Thoracic aorta (tissue), 2 donors: Measurements from ENCODE around the gene ADCY3. TPM values are rescaled to one million over a fixed set of nuclear protein-coding genes. Genes with fewer than 3 reads are reported as not detected.

Experiments
- ATAC-seq: fragments of 150-250 bp; one replicate; pipeline ENCODE4 v1.8.0; 2017; ENCODE audit warnings: low read depth; ENCODE audit not compliant: insufficient number of reproducible peaks, low FRiP score
- DNase-seq: peaks from one replicate; pipeline ENCODE4 v3.0.0-alpha.2; 2020; ENCODE audit warnings: low spot score
- H3K27ac ChIP-seq, 2 donors: fragments of 200-600 bp; sonication (generic); 1 replicate in 1 of 2; 2 replicates in 1 of 2; pipeline ENCODE4 v1.5.1; 2016; ENCODE audit warnings: mild to moderate bottlenecking in 2 of 2, moderate library complexity in 2 of 2
- H3K27me3 ChIP-seq: fragments of 200-600 bp; sonication (generic); replicated peaks from 2 replicates; pipeline ENCODE4 v1.6.0; 2016; ENCODE audit warnings: mild to moderate bottlenecking; ENCODE audit not compliant: insufficient read depth
- H3K36me3 ChIP-seq: fragments of 200-600 bp; sonication (generic); one replicate; pipeline ENCODE4 v1.5.1; 2016
- H3K4me1 ChIP-seq, 2 donors: fragments of 200-600 bp; sonication (generic); 1 replicate in 1 of 2; 2 replicates in 1 of 2; pipeline versions ENCODE4 v1.5.1 to v1.6.0; 2016; ENCODE audit warnings: low read depth in 2 of 2, mild to moderate bottlenecking in 1 of 2; ENCODE audit not compliant: control insufficient read depth in 1 of 2
- H3K4me3 ChIP-seq: fragments of 200-600 bp; sonication (generic); 2 replicates; pipeline ENCODE4 v1.5.1; 2016; ENCODE audit warnings: mild to moderate bottlenecking
- H3K9me3 ChIP-seq: fragments of 200-600 bp; sonication (generic); 2 replicates; pipeline ENCODE4 v1.5.1; 2016
- total RNA-seq, 2 donors: library from RNA; depleted of rRNA; stranded (reverse); fragments of >200 nt; gene quantifications; one replicate each; pipeline versions ENCODE4 v1.1.0 to v1.2.3, GENCODE V29; 2016
- TF ChIP-seq, protein P1 (sequence below): fragments of 200-600 bp; sonication (generic); IDR thresholded peaks from one replicate; pipeline ENCODE4 v1.5.1; 2019; ENCODE audit warnings: antibody characterized with exemption

ADCY3 gene
- total RNA-seq, 2 donors from 2014 or later = 51.9 to 78.9 TPM

DNA sequence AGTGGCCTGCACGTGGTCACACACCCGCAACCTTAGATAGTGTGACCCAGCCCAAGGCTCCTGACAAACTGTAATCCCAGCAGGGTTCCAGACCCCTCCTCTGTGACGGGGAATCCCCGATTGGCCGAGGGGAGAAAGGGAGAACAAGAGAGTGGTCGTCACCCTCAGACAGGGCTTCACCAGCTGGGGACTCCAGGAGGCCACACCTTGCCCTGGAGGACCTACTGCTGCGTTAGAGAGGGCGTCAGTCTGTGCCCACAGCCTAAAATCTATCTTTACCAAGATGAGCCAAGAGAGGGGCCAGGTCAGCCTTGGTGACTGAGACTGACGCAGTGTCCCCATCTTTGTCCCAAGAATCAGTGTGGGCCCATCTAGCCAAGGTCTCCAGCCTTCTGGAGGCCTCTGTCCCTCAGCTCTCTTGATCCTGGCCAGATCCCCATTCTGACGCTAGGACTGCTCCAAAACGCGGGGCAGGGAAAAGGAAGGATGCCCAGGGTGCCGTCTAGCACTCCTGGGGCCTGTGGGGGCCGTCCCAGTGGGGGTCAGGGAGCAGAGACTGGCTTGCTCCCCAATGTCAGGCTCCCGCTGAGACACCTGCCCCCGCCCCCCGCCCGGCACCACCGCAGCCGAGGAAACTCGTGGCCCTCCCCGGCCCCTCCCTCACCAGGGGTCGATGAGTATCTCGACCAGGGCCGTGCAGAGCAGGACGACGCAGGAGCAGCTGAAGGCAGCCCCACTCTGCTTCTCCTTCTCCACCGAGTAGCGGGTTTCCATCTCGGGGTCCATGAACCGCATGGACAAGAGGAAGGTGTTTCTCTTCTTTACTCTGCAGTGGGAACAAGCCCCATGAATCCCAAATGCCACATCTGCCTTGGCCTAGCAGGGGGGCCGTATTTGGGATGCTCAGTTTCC is 86.0 kb downstream of the ADCY3 start:
- TF ChIP-seq, protein P1, sequence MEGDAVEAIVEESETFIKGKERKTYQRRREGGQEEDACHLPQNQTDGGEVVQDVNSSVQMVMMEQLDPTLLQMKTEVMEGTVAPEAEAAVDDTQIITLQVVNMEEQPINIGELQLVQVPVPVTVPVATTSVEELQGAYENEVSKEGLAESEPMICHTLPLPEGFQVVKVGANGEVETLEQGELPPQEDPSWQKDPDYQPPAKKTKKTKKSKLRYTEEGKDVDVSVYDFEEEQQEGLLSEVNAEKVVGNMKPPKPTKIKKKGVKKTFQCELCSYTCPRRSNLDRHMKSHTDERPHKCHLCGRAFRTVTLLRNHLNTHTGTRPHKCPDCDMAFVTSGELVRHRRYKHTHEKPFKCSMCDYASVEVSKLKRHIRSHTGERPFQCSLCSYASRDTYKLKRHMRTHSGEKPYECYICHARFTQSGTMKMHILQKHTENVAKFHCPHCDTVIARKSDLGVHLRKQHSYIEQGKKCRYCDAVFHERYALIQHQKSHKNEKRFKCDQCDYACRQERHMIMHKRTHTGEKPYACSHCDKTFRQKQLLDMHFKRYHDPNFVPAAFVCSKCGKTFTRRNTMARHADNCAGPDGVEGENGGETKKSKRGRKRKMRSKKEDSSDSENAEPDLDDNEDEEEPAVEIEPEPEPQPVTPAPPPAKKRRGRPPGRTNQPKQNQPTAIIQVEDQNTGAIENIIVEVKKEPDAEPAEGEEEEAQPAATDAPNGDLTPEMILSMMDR = no peak
- no peak for DNase-seq
- H3K36me3 ChIP-seq = peaks cover 14% of the 10 kb centered on the region
- no peak overlapping the region for H3K4me3 ChIP-seq
- ATAC-seq = no peak
- H3K9me3 ChIP-seq = no peaks in the 10 kb centered on the region
- no peak overlapping the region for H3K27ac ChIP-seq
- no peaks in the 10 kb centered on the region for H3K4me1 ChIP-seq
- no peaks in the 10 kb centered on the region for H3K27me3 ChIP-seq

DNA sequence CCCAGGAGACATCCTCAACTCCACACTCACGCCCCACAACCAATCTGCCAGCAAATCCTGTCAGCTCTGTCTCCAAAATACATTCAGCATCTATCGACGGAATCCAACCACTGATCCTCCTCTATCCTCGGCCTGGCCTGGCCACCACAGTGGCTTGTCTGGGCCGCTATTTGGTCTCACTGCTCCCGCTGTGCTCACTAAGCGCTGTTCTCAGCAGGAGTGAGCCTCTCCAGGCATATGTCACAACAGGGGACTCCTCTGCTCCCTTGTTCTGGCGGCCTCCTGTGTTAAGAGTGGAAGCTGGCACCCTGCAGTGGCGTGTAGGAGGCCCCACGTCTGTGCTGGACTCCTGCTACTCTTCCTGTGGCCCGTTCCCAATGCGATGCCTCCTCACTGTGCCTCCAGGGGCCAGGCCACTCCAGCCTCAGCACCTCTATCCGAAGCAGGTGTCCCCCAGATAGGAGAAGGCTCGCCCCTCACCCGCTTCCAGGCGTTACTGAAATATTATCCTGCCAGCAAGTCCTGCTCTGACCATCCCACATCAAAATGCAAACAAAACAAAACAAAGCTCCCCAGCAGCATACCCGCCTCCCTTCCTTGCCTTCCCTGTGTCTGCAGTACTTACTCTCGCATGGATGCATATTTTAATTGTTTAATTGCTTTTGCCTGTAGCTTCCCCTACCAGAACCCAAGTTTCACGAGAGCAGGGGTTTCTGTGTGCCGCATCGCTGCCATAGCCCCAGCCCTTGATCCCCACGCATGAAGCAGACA is 86.9 kb downstream of the ADCY3 start:
- TF ChIP-seq, protein P1 = no peak
- Histone ChIP-seq H3K27ac (no peak overlapping the region), H3K4me3 (no peak overlapping the region), H3K9me3 (no peaks in the 10 kb centered on the region), H3K36me3 (peaks cover 14% of the 10 kb centered on the region), H3K27me3 (no peaks in the 10 kb centered on the region), H3K4me1 (no peaks in the 10 kb centered on the region)
- ATAC-seq (no peak), DNase-seq (no peak)

GRCh38 chr2:24832521-24832920 is 87.5 kb downstream of the ADCY3 start:
- Histone ChIP-seq H3K4me1 (no peaks in the 10 kb centered on the region), H3K36me3 (peaks cover 14% of the 10 kb centered on the region), H3K9me3 (no peaks in the 10 kb centered on the region), H3K4me3 (no peak overlapping the region), H3K27ac (no peak overlapping the region), H3K27me3 (no peaks in the 10 kb centered on the region)
- TF ChIP-seq, protein P1 = no peak
- no peak for DNase-seq
- ATAC-seq = no peak

DNA sequence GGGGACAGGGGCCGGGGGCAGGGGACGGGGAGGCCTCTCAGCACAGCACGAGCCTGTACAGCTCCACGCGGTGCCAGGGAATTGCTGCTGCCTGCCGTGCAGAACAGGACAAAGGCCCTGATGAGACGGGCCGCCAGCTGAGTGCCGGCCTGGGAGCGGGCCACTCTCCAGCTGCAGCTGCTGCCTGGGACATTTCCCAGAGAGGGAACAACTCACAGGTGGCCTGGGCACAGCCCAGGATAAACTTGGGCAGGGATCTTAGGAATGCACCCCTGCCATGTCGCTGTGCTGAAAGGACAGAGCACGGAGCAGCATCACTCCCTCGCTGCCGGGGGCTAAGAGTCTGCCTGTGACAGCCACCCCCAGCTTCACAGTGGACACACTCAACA is 88.0 kb downstream of the ADCY3 start:
- TF ChIP-seq, protein P1 = no peak
- H3K4me1 ChIP-seq = no peaks in the 10 kb centered on the region
- H3K9me3 ChIP-seq = no peaks in the 10 kb centered on the region
- no peak overlapping the region for H3K4me3 ChIP-seq
- DNase-seq (no peak), ATAC-seq (no peak)
- no peak overlapping the region for H3K27ac ChIP-seq
- peaks cover 16% of the 10 kb centered on the region for H3K36me3 ChIP-seq
- no peaks in the 10 kb centered on the region for H3K27me3 ChIP-seq
